SHP77 (cell line): Measurements from ENCODE around the gene SLITRK5.

Source experiments
- DNase-seq, 2 experiments: peaks; one replicate each; lab custom pipeline; 2025; lab: John Stamatoyannopoulos, UW

The SLITRK5 gene

GRCh38 chr13:87712012-87712411 lies 40.8 kb downstream of the SLITRK5 start:
- no peak for DNase-seq
